Activated gamma-delta T cell treated with Interleukin-2 at 50 U/mL for 16 hours (primary cell): ENCODE results near the gene C1QTNF6.
"Not testable (repeated sequence)": the region's sequence is repeated elsewhere in the genome, so short reads cannot be mapped to it uniquely, and the experiment has no call there.

Experiments used
- DNase-seq: peaks from one replicate; pipeline ENCODE4 v3.0.0-alpha.2; 2020

C1QTNF6 gene

GRCh38 chr22:37175414-37176281 is 12.4 kb downstream of the C1QTNF6 start:
- DNase-seq = no peak

DNA sequence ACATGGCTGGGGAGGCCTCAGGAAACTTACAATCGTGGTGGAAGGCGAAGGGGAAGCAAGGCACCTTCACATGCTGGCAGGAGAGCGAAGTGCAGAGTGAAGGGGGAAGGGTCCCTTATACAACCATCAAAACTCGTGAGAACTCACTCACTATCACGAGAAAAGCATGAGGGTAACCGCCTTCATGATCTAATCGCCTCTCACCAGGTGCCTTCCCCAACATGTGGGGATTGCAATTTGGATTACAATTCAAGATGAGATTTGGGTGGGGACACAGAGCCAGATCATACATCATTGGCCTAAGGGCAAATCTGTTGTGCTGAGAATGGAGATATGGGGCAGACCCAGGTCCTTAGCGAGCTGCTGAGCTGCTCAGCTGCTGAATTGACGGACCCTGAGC is 13.1 kb downstream of the C1QTNF6 start:
- no peak for DNase-seq

- DNase-seq = no peak
These were observed 14.3 kb downstream of the C1QTNF6 start for GRCh38 chr22:37173709-37174108.

- DNase-seq = no peak
These were observed 15.5 kb downstream of the C1QTNF6 start for GRCh38 chr22:37172266-37173245.

DNA sequence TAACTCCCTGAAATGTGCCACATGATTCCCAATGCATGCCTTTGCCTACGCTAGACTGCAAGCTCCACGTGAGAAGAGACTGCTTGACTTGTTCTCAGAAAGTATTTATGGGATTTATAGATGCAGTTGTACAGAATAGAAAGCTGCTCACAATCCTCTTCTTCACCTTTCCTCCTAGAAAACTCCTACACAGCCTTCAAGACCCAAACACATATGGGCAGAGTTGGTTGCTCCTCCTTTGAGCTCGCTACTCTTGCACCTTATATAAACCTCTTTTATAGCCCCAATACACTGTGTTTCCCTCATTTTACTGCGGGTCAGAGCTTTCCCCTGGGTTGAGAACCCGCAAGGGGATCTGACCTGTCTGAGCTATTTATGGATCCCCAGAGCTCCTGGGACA is 16.4 kb downstream of the C1QTNF6 start:
- no peak for DNase-seq

DNA sequence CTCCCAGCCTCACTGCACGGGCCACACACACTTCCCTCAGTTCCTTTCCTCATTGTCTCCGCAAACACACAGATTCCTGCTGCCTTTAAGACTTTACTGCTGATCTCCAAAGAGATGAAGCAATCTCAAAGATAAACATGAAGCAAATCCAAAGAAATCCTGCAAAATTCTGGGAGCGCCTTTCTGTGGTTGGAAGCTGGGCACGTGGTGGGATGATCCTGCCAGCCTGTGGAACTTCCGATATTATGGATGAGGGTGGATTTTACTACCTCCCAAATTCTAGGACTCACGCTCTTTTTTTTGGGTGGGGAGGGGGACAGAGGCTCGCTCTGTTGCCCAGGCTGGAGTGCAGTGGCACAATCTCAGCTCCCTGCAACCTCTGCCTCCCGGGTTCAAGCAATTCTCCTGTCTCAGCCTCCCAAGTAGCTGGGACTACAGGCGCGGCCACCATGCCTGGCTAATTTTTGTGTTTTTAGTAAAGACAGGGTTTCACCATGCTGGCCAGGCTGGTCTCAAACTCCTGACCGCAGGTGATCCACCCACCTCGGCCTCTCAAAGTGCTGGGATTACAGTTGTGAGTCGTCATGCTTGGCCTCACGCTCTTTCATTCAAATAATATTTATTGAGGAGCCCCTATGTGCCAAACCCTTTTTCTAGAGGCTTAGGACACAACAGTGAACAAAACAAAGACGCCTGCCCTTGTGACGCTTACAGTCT is 17.2 kb downstream of the C1QTNF6 start:
- DNase-seq = not testable (repeated sequence)

DNA sequence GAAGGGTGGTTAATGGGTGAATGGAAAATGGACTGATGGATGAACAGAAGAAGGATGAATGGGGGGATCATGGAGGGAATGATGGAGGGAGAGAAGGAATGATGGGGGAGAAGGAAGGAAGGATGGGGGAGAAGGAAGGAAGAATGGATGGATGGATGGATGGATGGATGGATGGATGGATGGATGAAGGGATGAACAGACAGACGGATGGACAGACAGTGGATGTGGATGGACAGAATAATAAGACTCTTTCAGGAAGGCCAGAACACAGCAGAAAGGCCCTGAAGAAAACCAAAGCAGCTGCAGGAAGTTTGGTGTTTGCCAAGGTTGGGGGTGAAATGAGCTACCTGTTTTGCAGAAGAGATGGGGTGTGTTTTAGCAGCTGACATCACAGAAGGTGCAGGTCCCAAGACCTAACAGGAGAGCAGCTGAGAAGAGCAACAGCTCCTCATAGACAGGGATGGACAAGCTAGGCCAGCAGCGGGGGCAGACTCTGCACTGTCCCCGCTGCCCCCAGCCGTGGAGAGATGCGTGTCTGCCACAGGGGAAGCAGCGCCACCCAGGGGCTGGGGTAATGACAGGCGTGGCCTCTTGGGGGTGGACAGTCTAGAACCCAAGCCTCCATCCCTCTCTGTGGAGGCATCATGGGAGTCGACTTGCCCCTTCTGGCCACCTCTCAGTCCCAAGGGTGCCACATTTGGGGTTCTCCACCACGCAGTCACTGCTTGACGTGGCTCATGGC is 17.9 kb downstream of the C1QTNF6 start:
- no peak for DNase-seq

DNA sequence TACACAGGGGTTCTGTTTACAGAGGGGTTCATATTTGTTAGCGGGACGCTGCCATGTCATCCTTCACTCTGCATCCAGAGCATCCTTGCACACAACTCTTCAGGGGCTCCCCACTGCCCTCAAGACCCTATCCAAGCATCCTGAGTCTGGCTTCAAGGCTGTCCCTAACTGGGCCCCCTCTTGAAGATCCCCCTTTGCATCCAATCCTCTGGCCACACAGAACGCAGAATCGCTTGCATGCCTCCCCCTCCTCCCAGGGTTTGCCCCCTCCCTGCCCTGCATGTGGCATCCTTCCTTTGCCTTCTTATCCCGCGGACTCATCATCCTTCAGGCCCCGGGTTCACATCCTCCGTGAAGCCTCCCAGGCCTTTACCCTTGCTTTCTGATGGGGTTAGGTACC is 18.6 kb downstream of the C1QTNF6 start:
- DNase-seq = no peak

GRCh38 chr22:37167981-37168647 is 19.9 kb downstream of the C1QTNF6 start:
- no peak for DNase-seq

- no peak for DNase-seq
These were observed 20.7 kb downstream of the C1QTNF6 start for GRCh38 chr22:37167176-37167980.

GRCh38 chr22:37166675-37167066 is 21.4 kb downstream of the C1QTNF6 start:
- peak; percentile 83 for DNase-seq

- DNase-seq = peak; percentile 38
These were observed 21.9 kb downstream of the C1QTNF6 start for GRCh38 chr22:37165940-37166674.

DNA sequence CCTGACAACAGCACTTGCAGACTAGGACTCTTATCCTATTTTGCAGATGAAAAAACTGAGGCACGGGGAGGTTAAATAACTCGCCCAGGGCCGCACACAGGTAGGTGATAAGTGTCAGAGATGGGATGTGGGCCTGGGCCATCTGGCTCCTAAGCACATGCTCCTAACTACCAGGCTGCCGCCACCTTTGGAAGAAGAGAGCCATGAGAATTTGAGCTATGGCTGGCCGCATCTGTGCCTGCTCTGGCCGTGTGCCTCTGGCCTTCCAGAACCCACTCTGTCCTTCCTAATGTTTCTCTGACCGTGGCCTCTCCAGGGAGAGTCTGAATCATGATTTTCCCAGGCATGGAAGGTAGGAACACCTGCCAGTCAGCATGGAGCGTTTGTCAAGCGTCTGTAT is 23.0 kb downstream of the C1QTNF6 start:
- DNase-seq = no peak

GRCh38 chr22:37164505-37164887 is 23.6 kb downstream of the C1QTNF6 start:
- no peak for DNase-seq

DNA sequence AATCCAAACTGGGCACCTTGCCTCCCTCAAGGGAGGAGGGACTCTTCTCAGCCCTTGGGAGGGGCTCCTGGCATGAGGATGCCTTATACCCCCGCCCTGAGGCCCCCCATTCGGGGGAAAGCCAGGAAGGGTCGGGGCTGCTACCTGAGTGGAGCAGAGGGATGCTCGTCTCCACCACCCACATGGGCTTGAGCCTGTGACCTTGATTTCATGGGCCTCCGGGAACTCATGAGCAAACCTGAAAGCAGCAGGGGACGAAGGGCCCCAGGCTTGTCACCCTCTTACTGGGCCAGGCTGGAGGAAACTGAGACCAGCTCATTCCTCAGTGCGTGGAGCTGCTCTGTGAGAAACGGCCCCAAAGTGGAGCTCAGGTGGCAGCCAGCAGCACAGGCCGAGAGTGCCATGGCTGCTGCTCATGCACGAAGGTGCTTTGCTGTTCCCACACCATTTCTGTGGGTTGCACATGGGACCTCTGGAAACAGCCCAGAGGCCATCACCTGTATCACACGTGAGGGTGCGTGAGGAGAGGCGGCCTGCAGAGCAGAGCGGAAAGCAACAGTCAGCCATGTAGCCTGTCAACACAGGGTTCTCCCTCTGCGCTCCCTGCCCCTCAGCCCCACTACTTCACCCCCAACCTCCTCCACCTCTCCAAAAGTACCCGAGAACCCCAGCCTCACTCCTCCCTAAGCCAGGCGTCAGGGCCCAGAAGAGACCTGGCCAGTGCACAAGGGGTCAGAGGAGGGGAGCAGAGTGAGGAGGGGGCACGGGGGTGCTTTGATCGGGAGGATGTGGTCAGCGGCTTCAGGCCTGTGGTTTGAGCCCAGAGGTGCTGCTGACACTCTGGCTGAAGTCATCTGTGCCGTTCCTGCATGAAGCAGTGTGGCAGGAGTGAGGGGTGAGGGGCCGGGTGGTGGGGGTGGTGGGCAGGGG is 24.2 kb downstream of the C1QTNF6 start:
- DNase-seq = peak; percentile 56

DNA sequence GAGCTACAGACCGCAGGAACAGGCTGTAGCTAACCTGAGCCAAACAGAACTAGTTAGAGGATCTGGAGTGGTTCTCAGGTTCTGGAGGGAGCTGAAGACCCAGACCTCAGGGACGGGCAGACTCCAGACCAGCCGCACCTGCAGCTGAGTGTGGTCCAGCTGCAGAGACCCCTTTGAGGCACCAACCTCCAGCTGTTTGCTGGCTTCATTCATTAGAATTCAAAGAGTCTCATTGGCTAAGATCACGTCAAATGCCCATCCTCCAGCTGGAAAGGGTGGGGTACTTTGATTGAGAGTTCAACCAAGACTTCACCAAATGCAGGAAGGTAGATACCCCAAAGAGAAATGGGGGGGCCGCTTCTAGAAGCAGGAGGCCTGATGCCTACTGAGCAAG is 25.0 kb downstream of the C1QTNF6 start:
- no peak for DNase-seq

DNA sequence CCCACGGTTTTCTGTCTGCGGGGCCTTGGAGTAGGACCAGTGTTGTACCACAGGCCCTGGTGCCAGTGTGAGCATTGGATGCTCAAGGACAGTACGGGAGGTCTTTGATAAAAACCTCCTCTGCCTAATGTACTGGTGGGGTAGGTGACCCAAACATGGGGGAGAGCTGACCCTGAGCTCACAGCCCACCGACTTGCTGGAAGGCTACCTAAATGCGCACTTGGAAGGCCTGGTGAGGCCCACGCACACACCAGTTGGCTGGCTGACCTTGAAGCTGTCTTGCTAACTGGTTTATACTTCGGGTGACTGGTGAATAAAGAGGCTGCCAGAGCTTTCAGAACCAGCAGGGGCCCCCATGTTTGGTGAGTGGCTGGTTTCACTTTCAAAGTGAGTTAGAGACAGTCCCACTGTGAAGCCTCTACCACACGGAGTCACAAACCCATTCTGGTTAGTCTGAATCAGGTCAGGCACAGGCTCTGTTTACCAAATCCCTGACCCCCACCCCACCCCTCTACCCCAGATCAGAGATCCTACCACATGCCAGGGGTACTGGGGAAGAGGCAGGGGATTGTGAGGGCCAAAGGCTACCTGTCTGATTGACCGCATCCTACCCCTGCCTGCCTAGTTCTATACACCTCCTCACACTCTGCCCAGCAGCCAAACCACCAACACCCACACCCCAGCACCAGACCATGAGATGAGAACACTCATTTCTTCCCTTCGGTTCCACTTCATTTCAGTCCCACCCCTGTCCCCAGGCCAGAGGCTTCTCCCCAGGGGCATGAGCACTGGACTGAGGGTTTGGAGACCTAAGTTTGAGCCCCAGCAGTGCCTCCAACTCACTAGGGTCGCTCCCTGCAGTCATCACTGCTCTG is 25.6 kb downstream of the C1QTNF6 start:
- DNase-seq = peak; percentile 71

DNA sequence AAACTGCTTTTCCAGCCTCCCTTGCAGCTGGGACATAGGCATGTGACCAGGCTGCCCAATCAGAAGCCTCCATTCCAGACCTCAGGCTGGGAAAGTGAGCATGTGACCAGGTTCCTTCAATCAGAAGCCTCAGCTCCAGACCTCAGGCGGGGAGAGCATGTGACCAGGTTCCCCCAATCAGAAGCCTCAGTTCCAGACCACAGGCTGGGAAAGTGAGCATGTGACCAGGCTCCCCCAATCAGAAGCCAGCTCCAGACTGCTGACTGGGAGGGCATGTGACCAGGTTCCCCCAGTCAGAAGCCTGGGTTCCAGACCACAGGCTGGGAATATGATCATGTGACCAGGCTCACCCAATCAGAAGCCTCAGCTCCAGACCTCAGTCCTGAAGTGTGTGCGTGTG is 26.6 kb downstream of the C1QTNF6 start:
- no peak for DNase-seq
